GM21723 (cell line): ENCODE measurements around the gene PRICKLE3.
A peak's percentile ranks its signal among the peaks of the same experiment; 100 is the strongest.
"Not testable (repeated sequence)": the region's sequence is repeated elsewhere in the genome, so short reads cannot be mapped to it uniquely, and the experiment has no call there.

Experiments used
- ATAC-seq: cut with Tn5 transposase; IDR thresholded peaks from one replicate; pipeline ENCODE4 v1.9.1; 2021; ENCODE audit warnings: mild to moderate bottlenecking, moderate library complexity; ENCODE audit not compliant: unreplicated experiment

The PRICKLE3 gene

DNA sequence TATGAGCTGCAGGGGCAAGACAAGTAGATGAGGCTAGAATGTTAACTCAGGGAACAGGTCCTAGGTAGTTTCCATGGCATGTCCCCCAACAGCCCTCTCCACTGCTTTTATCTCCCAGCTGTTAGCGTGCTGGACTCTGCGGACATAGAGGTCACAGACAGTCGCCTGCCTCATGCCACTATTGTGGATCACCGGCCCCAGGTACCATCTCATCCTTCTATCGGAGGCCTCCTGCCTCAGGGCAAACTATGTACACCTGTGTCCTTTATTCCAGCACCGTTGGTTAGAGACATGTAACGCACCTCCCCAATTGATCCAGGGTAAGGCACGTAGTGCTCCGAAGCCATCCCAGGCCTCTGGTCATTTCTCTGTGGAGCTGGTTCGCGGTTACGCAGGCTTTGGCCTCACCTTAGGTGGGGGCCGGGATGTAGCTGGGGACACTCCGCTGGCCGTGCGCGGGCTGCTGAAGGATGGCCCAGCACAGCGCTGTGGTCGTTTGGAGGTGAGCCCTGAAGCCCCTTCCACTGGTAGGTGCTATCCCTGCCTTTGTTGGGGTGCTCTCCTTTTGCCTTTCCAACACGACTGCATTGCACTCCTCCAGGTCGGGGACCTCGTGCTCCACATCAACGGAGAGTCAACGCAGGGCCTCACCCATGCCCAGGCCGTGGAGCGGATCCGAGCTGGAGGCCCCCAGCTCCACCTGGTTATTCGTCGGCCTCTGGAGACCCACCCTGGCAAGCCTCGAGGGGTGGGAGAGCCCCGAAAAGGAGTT lies 21.4 kb downstream of the PRICKLE3 start:
- ATAC-seq, result no peak

DNA sequence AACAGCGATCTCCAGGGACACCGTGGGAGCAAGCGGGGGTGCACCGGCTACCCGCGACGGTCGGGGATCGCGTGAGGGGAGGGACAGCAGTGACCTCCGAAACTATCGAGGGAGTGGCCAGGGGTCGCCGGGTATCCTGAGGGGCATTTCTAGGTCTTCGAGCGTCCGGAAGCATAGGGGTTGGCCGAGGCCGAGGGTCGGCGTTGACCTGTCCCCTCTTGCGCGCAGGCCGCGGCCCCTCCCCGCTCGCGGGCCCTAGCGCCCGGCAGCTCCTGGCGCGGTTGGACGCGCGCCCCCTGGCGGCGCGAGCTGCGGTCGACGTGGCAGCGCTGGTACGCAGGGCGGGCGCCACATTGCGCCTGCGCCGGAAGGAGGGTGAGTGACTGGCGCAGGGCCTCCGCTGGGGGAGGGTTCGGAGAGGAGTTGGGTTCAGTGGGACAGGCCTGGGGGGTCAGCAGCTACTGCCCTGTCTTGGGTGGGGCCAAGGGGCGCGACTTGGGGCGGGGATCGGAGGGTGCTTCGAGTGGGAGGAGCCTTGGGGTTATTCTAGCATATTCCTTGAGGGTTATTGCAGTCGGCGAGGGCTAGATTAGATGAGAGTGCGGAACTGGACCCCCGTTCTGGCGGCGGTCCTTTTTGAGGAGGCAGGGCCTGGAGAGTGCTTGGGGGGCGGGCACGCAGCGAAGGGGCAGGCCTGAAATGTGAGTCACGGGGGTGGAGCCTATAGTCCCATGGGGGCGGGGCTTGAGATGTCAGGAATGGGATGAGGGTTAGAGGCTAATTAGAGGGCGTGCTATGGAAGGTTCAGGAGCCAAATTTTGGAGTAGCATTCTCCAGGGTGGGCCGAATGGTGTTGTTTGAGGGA lies 22.4 kb downstream of the PRICKLE3 start:
- ATAC-seq, result peak; percentile 50

DNA sequence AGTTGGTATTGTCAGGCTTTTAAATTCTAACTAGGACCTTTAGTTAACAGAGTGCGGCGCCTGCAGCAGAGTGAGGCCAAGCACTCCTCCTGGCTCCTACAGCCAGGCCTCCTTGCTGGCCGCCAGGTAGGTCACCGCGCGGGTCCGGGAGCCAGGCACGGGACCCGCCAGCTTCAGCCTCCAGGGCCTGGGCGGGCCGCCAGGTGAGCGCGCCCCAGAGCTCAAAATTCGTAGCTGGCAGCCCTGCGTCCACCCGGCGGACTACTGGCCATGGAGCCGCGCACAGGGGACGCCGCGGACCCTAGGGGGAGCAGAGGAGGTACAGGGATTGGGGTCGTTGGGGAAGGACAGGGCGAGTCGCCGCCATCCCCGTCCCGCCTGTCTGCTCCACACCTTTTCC lies 23.6 kb downstream of the PRICKLE3 start, which contains the start of gene MAGIX:
Gene MAGIX (plus strand): TSS at position 139 of the 400 bp plus-strand sequence. CDS start 132 bp downstream, at position 271.
- no peak for ATAC-seq

DNA sequence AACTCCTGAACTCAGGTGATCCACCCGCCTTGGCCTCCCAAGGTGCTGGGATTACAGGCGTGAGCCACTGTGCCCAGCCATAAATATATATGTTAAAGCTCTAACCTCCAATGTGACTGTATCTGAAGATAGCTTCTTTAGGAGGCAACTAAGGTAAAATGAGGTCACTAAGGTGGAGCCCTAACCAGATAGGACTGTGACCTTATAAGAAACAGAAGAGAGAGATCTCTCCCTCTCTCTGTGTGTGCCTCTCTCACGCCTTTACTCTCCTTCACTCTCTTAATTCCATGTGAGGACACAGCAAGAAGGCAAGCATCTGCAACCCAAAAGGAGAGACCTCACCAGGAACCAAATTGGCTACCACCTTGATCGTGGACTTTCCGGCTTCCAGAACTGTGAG lies 24.5 kb downstream of the PRICKLE3 start:
- ATAC-seq, result no peak

DNA sequence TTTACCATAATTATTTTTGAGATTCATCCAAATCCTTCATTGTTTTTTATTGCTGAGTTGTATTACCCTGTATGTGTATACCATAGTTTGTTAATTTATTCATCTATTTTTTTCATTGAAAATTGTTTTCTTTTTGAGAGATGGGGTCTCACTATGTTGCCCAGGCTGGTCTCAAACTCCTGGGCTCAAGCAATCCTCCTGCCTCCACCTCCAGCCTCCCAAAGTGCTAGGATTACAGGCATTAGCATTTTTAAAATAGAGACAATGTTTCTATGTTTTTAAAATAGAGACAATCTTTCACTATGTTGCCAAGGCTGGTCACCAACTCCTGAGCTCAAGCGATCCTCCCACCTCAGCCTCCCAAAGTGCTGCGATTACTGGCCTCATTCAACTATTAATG lies 25.3 kb downstream of the PRICKLE3 start:
- ATAC-seq, result no peak

DNA sequence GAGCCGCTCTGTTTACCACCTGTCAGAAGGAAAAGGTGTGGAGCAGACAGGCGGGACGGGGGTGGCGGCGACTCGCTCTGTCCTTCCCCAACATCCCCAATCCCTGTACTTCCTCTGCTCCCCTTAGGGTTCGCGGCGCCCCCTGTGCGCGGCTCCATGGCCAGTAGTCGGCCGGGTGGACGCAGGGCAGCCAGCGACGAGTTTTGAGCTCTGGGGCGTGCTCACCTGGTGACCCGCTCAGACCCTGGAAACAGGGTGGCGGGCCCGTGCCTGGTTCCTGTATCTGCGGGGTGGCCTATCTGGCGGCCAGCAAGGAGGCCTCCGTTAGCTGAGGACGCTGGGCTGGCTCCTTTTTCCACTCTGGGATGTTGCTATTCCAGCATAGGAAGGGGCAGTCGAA lies 29.0 kb downstream of the PRICKLE3 start:
- no peak for ATAC-seq

DNA sequence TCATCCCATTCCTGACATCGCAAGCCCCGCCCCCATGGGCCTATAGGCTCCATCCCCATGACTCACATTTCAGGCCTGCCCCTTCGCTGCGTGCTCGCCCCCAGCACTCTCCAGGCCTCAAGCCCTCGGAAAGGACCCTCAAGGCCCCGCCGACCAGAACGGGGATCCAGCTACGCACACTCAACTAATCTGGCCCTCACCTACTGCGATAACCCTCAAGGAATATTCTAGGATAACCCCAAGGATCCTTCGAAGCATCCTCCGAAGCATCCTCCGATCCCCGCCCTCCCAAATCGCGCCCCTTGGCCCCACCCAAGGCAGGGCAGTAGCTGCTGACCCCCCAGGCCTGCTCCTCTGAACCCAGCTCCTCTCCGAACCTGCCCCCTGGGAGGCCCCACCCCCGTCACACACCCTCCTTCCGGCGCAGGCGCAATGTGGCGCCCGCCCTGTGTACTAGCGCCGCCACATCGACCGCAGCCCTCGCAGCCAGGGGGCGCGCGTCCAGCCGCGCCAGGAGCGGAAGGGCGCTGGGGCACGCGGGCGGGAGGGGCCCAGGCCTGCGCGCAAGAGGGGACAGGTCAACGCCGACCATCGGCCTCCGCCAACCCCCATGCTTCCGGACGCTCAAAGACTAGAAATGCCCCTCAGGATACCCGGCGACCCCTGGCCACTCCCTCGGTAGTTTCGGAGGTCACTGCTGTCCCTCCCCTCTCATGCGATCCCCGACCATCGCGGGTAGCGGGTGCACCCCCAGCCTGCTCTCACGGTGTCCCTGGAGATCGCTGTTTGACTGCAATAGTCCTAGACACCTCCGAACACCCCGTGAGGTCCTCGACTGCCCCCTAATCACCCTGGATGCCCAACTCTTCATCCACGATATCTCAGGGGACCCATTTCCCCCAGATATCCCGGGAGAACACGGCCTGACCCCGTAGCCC lies 30.0 kb downstream of the PRICKLE3 start:
- ATAC-seq, result peak; percentile 82

DNA sequence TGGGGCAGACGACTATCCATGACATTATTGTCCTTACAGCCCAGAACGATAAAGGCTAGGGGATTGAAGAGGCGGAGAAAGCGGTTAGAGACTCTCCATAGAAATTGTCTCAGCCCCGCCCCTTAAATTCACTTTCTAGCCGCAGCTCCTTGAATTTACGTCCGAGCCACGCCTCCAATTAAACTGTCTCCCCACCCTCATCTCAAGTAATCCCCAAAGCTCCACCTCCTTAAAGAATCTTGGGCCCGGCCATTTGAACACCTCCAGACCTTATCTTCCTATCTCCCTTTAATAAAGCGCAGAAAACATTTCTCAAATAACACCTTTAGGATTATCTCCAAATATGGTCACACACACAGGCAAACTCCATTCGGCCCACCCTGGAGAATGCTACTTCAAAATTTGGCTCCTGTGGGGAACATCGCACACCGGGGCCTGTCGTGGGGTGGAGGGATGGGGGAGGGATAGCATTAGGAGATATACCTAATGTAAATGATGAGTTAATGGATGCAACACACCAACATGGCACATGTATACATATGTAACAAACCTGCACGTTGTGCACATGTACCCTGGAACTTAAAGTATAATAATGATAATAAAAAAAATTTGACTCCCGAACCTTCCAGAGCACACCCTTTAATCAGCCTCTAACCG lies 30.8 kb downstream of the PRICKLE3 start:
- peak; percentile 6 for ATAC-seq

DNA sequence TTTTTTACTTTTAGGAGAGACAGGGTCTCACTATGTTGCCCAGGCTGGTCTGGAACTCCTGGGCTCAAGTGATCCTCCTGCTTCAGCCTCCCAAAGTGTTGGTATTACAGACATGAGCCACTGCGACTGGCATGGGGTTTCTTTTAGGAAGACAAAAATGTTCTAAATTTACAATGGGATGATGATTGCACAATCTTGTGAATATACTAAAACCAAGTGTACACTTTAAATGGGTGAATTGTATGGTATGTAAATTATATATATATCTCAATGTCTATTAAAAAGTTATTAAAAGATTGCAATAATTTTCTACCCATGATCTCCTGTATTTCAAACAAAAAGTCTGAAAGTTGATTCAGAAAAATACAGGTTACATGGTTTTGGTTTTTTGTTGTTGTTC lies 32.7 kb downstream of the PRICKLE3 start:
- no peak for ATAC-seq

DNA sequence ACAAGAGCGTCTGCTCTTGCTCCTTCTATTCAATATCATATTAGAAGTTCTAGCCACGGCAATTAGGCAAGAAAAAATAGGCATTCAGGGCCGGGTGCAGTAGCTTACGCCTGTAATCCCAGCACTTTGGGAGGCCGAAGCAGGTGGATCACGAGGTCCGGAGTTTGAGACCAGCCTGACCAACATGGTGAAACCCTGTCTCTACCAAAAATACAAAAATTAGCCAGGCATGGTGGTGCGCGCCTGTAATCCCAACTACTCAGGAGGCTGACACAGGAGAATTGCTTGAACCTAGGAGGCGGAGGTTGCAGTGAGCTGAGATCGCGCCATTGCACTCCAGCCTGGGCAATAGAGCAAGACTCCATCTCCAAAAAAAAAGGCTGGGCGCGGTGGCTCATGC lies 36.9 kb downstream of the PRICKLE3 start:
- ATAC-seq, result not testable (repeated sequence)

DNA sequence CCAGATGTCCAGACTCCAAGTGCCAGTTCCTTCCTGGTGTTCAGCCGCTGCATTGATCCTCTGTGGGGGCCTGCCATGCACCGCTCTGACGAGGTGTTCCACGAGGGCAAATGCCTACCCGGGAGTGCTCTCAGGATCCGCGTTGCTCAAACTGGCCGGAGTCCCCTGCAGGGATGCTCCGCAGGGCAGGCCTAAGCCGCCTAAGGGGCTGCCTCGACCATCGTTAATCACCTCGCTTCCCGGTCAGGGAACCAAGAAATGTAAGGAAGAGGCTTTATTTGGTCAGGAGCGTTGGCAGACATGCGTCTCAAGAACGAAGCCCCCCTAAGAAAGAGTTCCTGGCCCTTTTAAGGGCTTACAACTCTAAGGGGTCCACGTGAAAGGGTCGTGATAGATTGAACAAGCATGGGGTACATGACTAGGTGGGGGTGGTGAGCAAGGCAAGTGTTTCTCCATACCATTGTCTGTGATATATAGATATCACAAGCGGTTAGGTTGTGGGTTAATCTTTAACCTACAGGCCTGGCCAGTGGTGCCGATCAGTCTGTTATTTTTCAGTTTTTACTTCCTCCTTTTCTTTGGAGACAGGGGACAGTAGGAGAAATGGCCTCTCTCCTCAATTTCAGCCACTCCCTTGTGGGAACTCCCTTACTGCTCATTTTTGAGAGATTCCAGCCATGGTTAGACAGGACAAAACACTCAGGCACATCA lies 37.6 kb downstream of the PRICKLE3 start:
- not testable (repeated sequence) for ATAC-seq

DNA sequence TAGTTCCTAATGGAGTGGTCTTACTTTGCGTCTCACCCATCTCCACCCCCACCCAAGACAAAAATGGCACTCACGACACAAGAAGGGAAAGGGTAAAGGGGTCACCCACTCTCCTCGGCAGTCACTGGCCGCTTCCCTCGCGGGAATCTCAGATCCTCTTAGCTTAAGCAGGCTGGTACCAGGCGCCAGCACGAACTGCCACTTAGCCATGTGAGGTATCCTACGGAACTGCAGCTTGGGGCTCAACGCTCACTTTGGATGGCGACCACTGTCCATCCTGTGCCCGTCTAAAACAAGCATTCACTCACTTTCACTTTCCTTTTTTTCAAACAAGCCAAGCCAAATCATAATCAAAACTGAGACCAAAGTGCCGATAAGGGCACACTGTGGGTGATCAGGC lies 38.2 kb downstream of the PRICKLE3 start:
- no peak for ATAC-seq

DNA sequence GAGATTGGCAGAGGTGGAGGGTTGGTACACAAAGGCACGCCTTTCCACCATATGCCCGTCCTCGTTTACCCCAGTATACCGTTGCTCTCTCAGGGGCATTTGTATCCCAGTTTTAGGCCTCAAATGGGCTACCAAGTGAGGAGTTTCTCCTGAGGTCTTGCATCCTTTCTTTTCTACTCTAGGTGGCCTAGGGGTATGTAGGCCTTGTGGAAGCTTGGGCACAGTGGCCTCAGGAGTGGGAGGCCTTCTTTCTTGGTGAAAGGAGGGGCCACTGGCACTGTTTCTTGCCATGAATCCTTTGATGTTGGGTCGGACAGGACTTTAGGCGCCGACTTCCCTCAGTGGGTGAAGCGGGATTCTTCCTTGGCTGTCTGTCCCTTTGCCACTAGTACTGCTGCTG lies 38.9 kb downstream of the PRICKLE3 start:
- ATAC-seq, result no peak

DNA sequence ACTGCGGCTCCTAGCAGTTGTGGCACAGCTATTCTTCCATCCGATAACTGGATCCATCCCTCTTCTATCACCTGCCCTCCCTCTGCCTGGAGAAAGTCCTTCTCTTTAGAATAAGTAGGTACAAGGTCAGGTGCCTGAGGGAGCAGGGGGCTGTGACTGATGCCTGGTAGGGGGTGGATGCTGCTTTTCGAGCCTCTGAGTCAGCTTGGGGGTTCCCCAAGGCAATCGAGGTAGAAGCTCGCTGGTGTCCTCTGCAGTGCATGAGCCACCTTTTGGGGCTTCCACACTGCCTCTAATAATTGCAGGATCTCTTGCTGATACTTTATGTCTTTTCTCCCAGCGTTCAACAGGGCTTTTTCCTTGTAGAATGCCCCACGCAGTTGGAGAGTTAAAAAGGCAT lies 43.0 kb downstream of the PRICKLE3 start:
- not testable (repeated sequence) for ATAC-seq

DNA sequence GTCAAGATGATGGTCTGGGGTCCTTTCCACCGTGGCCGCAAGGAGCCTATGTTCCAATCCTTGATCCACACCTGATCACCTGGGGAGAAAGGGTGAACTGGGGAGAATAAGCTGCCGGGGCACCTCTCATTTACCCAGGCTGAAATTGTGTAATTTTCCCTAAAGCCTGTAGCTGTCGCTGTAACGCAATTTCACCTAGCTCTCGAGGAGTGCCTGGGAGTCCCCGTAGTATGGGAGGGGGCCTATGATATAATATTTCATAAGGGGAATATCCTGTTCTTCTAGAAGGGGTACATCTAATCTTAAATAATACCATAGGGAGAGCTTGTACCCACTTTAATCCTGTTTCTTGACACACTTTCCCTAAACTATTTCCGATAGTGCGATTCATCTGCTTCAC lies 43.9 kb downstream of the PRICKLE3 start:
- ATAC-seq, result not testable (repeated sequence)

DNA sequence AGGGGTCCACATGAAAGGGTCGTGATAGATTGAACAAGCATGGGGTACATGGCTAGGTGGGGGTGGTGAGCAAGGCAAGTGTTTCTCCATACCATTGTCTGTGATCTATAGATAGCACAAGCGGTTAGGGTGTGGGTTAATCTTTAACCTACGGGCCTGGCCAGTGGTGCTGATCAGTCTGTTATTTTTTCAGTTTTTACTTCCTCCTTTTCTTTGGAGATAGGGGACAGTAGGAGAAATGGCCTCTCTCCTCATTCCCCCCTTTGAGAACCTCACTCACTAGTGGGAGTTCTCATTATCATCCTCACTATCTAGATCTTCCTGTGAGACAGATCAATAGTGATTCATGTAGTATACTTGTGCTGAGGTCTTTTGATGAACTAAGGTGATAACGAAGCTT lies 46.5 kb downstream of the PRICKLE3 start:
- no peak for ATAC-seq

DNA sequence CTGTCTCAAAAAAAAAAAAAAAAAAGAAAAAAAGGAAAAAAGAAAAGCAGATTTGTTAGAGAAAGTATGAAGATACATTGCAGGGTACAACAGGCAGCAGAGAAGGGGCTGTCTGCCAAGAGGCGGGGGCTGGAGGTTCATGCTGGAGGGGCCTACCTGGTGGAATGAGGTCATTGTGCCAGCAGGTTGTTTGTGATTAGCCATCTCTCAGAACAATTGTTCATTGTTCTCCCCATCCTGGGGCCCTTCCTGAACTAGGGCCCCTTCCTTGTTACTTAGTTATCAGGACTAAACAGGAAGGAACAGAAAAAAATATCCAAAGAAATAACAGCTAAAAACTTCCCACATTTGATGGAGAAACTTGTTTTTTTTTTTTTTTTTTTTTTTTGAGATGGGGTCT lies 48.7 kb downstream of the PRICKLE3 start:
- no peak for ATAC-seq

DNA sequence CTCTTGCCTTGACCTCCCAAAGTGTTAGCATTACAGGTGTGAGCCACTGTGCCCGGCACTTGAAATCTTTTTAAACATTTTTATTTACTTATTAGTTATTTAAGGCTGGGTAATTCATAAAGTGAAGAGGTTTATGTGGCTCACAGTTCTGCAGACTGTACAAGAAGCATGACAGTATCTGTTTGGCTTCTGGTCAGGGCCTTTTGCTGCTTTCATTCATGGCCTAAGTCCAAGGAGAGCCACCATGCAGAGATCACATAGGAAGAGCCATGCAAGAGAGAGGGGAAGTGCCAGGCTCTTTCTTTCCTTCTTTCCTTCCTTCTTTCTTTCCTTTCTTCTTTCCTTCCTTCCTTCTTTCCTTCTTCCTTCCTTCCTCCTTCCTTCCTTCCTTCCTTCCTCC lies 52.4 kb downstream of the PRICKLE3 start:
- no peak for ATAC-seq

DNA sequence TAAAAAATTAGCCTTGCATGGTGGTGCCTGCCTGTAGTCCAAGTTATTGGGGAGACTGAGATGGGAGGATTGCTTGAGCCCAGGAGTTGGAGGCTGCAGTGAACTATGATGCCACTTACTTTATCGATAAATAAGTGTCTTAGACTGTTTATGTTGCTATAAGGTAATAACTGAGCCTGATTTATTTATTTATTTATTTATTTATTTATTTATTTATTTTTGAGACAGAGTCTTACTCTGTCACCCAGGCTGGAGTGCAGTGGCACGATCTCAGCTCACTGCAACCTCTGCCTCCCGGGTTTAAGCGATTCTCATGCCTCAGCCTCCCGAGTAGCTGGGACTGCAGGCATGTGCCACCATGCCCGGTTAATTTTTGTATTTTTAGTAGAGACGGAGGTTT lies 53.9 kb downstream of the PRICKLE3 start:
- not testable (repeated sequence) for ATAC-seq

DNA sequence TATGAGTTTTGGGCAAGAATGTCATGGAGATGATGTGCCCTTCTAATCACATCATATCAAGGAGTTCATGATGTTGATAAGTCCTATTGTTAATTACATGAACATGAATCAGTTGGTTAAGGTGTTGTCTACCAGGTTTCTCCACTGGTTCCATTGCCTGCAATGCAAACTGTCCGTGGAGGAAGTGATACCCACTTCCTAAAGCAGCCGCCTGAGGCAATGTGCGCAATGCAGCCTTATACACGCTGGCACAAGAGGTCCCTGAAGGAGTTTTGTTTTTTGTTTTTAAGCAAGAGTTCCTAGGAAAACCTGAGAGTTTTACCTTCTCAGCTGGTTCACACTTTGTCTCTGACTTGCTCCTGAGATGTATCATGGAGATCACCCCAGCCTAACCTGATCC lies 56.7 kb downstream of the PRICKLE3 start:
- ATAC-seq, result no peak
